SK-N-SH treated with all-trans-retinoic acid at 6 μM for 48 hours (cell line): ENCODE results near the gene MEPCE.

Source experiments
- ATAC-seq: fragments of 200-7000 bp; cut with Tn5 transposase; 3 replicates; pipeline ENCODE4 v1.9.1; 2020; ENCODE audit warnings: mild to moderate bottlenecking, moderate library complexity
- ARNTL ChIP-seq: fragments of 450-650 bp; formaldehyde crosslinking; IDR thresholded peaks from 2 replicates; pipeline ENCODE4 v1.5.0; 2020; ENCODE audit warnings: low read depth, mild to moderate bottlenecking, moderate library complexity, borderline replicate concordance
- BACH2 ChIP-seq: fragments of 250-450 bp; sonication (Bioruptor Pico); IDR thresholded peaks from 2 replicates; pipeline ENCODE4 v1.9.0; 2021; ENCODE audit warnings: mild to moderate bottlenecking, borderline replicate concordance
- CSDC2 ChIP-seq: fragments of 250-450 bp; sonication (Bioruptor Pico); IDR thresholded peaks from 2 replicates; pipeline ENCODE4 v1.5.0; 2020; ENCODE audit warnings: mild to moderate bottlenecking, moderate library complexity
- GLIS3 ChIP-seq: fragments of 250-450 bp; sonication (Bioruptor Pico); IDR thresholded peaks from 2 replicates; pipeline ENCODE4 v1.5.0; 2020; ENCODE audit warnings: mild to moderate bottlenecking, moderate library complexity
- ISL1 ChIP-seq: fragments of 250-450 bp; sonication (Bioruptor Pico); IDR thresholded peaks from 2 replicates; pipeline ENCODE4 v2.1.2; 2022; ENCODE audit warnings: mild to moderate bottlenecking, moderate library complexity
- OSR1 ChIP-seq: fragments of 250-450 bp; sonication (Bioruptor Pico); IDR thresholded peaks from 2 replicates; pipeline ENCODE4 v1.8.0; 2022; ENCODE audit warnings: moderate library complexity, mild to moderate bottlenecking, inconsistent platforms
- PPARA ChIP-seq: fragments of 250-450 bp; sonication (Bioruptor Pico); IDR thresholded peaks from 2 replicates; pipeline ENCODE4 v1.5.0; 2020; ENCODE audit warnings: mild to moderate bottlenecking, borderline replicate concordance
- SNAI2 ChIP-seq: fragments of 250-450 bp; sonication (Bioruptor Pico); IDR thresholded peaks from 2 replicates; pipeline ENCODE4 v1.5.0; 2020; ENCODE audit warnings: mild to moderate bottlenecking, moderate library complexity
- TCF4 ChIP-seq: fragments of 250-450 bp; sonication (Bioruptor Pico); IDR thresholded peaks from 2 replicates; pipeline ENCODE4 v1.8.0; 2021; ENCODE audit warnings: mild to moderate bottlenecking, moderate library complexity, borderline replicate concordance
- TOX ChIP-seq: fragments of 250-450 bp; sonication (Bioruptor Pico); IDR thresholded peaks from 2 replicates; pipeline ENCODE4 v1.8.0; 2021; ENCODE audit warnings: mild to moderate bottlenecking, moderate library complexity, borderline replicate concordance
- ZC3H10 ChIP-seq: fragments of 250-450 bp; sonication (Bioruptor Pico); IDR thresholded peaks from 2 replicates; pipeline ENCODE4 v1.5.1; 2021; ENCODE audit warnings: mild to moderate bottlenecking, moderate library complexity
- ZFP30 ChIP-seq: fragments of 450-650 bp; formaldehyde crosslinking; IDR thresholded peaks from 2 replicates; pipeline ENCODE4 v1.5.0; 2022; ENCODE audit warnings: mild to moderate bottlenecking, moderate library complexity
- ZNF565 ChIP-seq: fragments of 450-650 bp; formaldehyde crosslinking; conservative IDR thresholded peaks from 2 replicates; pipeline ENCODE4 v1.5.0; 2020; ENCODE audit warnings: low read depth, mild to moderate bottlenecking, moderate library complexity
- ZNF70 ChIP-seq: fragments of 450-650 bp; formaldehyde crosslinking; IDR thresholded peaks from 2 replicates; pipeline ENCODE4 v1.5.0; 2020; ENCODE audit warnings: mild to moderate bottlenecking, moderate library complexity
- ZNF8 ChIP-seq: fragments of 450-650 bp; formaldehyde crosslinking; IDR thresholded peaks from 2 replicates; pipeline ENCODE4 v1.5.0; 2020; ENCODE audit warnings: mild to moderate bottlenecking, moderate library complexity
- TF ChIP-seq, protein P1 (sequence below): fragments of 250-450 bp; sonication (Bioruptor Pico); IDR thresholded peaks from 2 replicates; pipeline ENCODE4 v1.8.0; 2020; ENCODE audit warnings: mild to moderate bottlenecking, moderate library complexity, borderline replicate concordance
- TF ChIP-seq, protein P2 (sequence below): fragments of 250-450 bp; sonication (Bioruptor Pico); IDR thresholded peaks from 2 replicates; pipeline ENCODE4 v1.5.0; 2020; ENCODE audit warnings: mild to moderate bottlenecking, moderate library complexity
- TF ChIP-seq, protein P3 (sequence below): fragments of 250-450 bp; sonication (Bioruptor Pico); IDR thresholded peaks from 2 replicates; pipeline ENCODE4 v1.5.1; 2021; ENCODE audit warnings: mild to moderate bottlenecking, moderate library complexity
- TF ChIP-seq, protein P4 (sequence below): fragments of 250-450 bp; sonication (Bioruptor Pico); IDR thresholded peaks from 2 replicates; pipeline ENCODE4 v1.5.1; 2020; ENCODE audit warnings: low read depth, mild to moderate bottlenecking, moderate library complexity

Gene MEPCE

DNA sequence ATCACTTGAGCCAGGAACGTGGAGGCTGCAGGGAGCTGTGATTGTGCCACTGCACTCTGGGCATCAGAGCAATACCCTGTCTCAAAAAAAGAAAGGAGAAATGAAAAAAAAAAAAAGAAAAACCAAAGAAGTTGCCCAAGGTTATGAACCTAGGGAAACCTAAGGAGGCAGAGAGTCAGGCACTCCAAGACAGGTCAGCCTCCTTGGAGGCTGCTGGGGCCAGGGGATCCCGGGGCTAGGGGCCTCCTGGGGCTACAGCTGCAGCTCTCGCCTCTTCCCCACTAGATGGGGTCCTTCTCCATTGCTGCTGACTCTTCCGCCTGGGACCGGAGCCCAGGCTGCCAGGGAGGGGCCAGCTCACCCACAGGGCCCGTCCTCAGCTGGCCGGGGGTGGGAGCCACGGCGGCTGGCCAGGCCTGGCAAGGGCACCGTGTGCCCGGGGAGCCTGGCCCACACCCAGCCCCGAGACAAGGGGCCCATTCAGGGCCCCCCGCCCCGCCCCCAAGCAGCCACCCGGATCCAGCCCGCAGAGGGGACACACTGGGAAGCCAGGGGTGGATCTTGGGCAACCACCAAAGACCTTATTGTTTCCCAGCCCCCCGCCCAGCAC is 36.2 kb downstream of the MEPCE start:
- ATAC-seq: peak; percentile 92
- 0 out of 2 replicates have a peak, but pooled peaks have one; percentile 43 for TF ChIP-seq GLIS3 (CRISPR knock-in tag)
- TF ChIP-seq OSR1: no peak
- TF ChIP-seq ZNF8 (CRISPR knock-in tag): no peak
- TF ChIP-seq, protein P1, sequence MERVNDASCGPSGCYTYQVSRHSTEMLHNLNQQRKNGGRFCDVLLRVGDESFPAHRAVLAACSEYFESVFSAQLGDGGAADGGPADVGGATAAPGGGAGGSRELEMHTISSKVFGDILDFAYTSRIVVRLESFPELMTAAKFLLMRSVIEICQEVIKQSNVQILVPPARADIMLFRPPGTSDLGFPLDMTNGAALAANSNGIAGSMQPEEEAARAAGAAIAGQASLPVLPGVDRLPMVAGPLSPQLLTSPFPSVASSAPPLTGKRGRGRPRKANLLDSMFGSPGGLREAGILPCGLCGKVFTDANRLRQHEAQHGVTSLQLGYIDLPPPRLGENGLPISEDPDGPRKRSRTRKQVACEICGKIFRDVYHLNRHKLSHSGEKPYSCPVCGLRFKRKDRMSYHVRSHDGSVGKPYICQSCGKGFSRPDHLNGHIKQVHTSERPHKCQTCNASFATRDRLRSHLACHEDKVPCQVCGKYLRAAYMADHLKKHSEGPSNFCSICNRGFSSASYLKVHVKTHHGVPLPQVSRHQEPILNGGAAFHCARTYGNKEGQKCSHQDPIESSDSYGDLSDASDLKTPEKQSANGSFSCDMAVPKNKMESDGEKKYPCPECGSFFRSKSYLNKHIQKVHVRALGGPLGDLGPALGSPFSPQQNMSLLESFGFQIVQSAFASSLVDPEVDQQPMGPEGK (CRISPR knock-in tag): peak; percentile 84; the same call in 1 of the 2 replicates
- TF ChIP-seq TCF4 (CRISPR knock-in tag): 0 out of 2 replicates have a peak, but pooled peaks have one; percentile 14

DNA sequence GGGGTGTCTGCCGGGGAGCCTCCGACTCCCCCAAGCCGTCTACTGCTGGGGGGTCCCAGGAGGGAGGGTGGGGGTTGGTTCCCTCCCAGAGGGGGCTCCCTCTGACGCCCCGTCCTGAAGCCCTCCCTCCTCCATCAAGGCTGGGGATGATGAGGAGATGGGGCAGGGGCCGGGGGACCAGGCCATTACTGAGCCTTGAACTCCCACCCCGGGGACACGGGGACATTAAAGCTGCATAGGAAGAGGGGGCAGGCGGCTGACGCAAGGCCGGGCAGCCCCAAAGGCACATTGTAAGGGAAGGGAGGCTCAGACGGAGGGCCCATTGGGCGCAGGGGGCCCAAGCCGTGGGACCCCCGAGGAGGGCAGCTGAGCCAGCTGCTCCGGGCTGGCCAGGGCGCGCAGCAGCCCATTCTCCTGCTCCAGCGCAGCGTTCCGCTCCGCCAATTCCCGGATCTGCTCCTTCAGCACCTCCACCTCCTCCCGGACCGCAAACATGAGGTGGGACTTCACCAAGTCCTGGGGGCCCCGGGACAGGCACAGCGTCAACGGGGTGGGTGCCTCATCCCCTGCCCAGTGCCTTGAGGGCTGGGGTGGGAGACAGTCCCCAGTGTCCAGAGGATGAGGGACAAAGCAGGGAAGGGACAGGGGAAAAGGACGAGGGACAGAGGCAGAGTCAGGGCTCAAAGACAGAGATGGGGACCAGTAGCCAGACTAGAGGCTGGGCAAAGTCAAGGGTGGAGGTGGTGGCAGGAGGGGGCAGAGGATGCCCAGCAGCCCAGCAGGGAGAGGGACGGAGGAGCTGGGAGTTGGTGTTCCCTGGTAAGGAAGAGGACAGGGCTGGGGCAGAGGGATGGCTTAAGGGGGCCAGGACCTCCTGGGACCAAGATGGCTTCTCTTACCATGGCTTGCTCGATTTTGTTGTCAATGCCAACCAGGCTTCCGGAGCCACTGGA is 37.3 kb downstream of the MEPCE start:
- ATAC-seq: no peak
- TF ChIP-seq, protein P2, sequence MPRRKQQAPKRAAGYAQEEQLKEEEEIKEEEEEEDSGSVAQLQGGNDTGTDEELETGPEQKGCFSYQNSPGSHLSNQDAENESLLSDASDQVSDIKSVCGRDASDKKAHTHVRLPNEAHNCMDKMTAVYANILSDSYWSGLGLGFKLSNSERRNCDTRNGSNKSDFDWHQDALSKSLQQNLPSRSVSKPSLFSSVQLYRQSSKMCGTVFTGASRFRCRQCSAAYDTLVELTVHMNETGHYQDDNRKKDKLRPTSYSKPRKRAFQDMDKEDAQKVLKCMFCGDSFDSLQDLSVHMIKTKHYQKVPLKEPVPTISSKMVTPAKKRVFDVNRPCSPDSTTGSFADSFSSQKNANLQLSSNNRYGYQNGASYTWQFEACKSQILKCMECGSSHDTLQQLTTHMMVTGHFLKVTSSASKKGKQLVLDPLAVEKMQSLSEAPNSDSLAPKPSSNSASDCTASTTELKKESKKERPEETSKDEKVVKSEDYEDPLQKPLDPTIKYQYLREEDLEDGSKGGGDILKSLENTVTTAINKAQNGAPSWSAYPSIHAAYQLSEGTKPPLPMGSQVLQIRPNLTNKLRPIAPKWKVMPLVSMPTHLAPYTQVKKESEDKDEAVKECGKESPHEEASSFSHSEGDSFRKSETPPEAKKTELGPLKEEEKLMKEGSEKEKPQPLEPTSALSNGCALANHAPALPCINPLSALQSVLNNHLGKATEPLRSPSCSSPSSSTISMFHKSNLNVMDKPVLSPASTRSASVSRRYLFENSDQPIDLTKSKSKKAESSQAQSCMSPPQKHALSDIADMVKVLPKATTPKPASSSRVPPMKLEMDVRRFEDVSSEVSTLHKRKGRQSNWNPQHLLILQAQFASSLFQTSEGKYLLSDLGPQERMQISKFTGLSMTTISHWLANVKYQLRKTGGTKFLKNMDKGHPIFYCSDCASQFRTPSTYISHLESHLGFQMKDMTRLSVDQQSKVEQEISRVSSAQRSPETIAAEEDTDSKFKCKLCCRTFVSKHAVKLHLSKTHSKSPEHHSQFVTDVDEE (CRISPR knock-in tag): no peak
- TF ChIP-seq GLIS3 (CRISPR knock-in tag) (no peak), PPARA (CRISPR knock-in tag) (no peak), ZFP30 (no peak), ZNF70 (CRISPR knock-in tag) (no peak), TOX (CRISPR knock-in tag) (no peak), ZNF8 (CRISPR knock-in tag) (no peak), SNAI2 (CRISPR knock-in tag) (no peak), OSR1 (no peak), ARNTL (CRISPR knock-in tag) (no peak), ZNF565 (CRISPR knock-in tag) (no peak), ZC3H10 (no peak), CSDC2 (CRISPR knock-in tag) (no peak), ISL1 (CRISPR knock-in tag) (no peak), BACH2 (CRISPR knock-in tag) (no peak)
- TF ChIP-seq, protein P3, sequence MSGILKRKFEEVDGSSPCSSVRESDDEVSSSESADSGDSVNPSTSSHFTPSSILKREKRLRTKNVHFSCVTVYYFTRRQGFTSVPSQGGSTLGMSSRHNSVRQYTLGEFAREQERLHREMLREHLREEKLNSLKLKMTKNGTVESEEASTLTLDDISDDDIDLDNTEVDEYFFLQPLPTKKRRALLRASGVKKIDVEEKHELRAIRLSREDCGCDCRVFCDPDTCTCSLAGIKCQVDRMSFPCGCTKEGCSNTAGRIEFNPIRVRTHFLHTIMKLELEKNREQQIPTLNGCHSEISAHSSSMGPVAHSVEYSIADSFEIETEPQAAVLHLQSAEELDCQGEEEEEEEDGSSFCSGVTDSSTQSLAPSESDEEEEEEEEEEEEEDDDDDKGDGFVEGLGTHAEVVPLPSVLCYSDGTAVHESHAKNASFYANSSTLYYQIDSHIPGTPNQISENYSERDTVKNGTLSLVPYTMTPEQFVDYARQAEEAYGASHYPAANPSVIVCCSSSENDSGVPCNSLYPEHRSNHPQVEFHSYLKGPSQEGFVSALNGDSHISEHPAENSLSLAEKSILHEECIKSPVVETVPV: no peak
- TF ChIP-seq, protein P4, sequence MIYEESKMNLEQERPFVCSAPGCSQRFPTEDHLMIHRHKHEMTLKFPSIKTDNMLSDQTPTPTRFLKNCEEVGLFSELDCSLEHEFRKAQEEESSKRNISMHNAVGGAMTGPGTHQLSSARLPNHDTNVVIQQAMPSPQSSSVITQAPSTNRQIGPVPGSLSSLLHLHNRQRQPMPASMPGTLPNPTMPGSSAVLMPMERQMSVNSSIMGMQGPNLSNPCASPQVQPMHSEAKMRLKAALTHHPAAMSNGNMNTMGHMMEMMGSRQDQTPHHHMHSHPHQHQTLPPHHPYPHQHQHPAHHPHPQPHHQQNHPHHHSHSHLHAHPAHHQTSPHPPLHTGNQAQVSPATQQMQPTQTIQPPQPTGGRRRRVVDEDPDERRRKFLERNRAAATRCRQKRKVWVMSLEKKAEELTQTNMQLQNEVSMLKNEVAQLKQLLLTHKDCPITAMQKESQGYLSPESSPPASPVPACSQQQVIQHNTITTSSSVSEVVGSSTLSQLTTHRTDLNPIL: no peak
- TF ChIP-seq, protein P1 (CRISPR knock-in tag): no peak
